Caco-2 (cell line): ENCODE results near the gene TTC7B. TPM values are rescaled to one million over a fixed set of nuclear protein-coding genes. Genes with fewer than 3 reads are reported as not detected.

Experiments used
- BruUV-seq: library from RNA; stranded (reverse); fragments of 400-500 nt; replicated peaks from 2 replicates; lab custom pipeline; 2021; lab: Mats Ljungman, UMichigan
- CTCF ChIA-PET: fragments of 300-600 bp; sonication (Branson Sonifier 250); formaldehyde crosslinking; loops from one replicate; lab custom pipeline; 2022; ENCODE audit warnings: antibody characterized with exemption; lab: Charles Lee
- POLR2A ChIA-PET: fragments of 300-600 bp; sonication (Branson Sonifier 250); formaldehyde crosslinking; loops from one replicate; lab custom pipeline; 2022; ENCODE audit warnings: antibody characterized with exemption; lab: Charles Lee
- DNase-seq, 2 experiments: peaks; one replicate each; pipeline versions ENCODE4 v3.0.0 to v3.0.0-alpha.2; 2020 to 2022
- H3K27me3 ChIP-seq: replicated peaks from 2 replicates; pipeline ENCODE4 v1.6.0; 2011; ENCODE audit warnings: low read length; ENCODE audit not compliant: control insufficient read depth, insufficient read depth
- H3K36me3 ChIP-seq: 2 replicates; pipeline ENCODE4 v1.5.1; 2011; ENCODE audit warnings: low read length; ENCODE audit not compliant: control insufficient read depth, insufficient read depth
- H3K4me1 ChIP-seq: fragments of 250-450 bp; sonication (Bioruptor Pico); 2 replicates; pipeline ENCODE4 v1.5.1; 2020; ENCODE audit warnings: mild to moderate bottlenecking
- H3K4me3 ChIP-seq: 2 replicates; pipeline ENCODE4 v1.5.1; 2011; ENCODE audit warnings: low read depth, mild to moderate bottlenecking, control low read depth, low read length
- H3K9me3 ChIP-seq: fragments of 250-450 bp; sonication (Bioruptor Pico); 2 replicates; pipeline ENCODE4 v1.5.1; 2020; ENCODE audit warnings: mild to moderate bottlenecking, moderate library complexity
- H3K27ac Mint-ChIP-seq: one replicate; pipeline ENCODE4 v1.8.0; 2022; ENCODE audit warnings: mixed read lengths; ENCODE audit not compliant: unreplicated experiment
- H3K27me3 Mint-ChIP-seq: one replicate; pipeline ENCODE4 v1.8.0; 2022; ENCODE audit warnings: mixed read lengths; ENCODE audit not compliant: insufficient read depth, unreplicated experiment
- H3K36me3 Mint-ChIP-seq: one replicate; pipeline ENCODE4 v1.8.0; 2022; ENCODE audit warnings: mild to moderate bottlenecking, mixed read lengths; ENCODE audit not compliant: insufficient read depth, unreplicated experiment
- H3K4me1 Mint-ChIP-seq: one replicate; pipeline ENCODE4 v1.8.0; 2022; ENCODE audit warnings: low read depth, mixed read lengths; ENCODE audit not compliant: unreplicated experiment
- H3K4me3 Mint-ChIP-seq: one replicate; pipeline ENCODE4 v1.8.0; 2022; ENCODE audit warnings: mild to moderate bottlenecking, moderate library complexity, mixed read lengths; ENCODE audit not compliant: unreplicated experiment
- H3K9me3 Mint-ChIP-seq: one replicate; pipeline ENCODE4 v1.8.0; 2022; ENCODE audit warnings: mixed read lengths; ENCODE audit not compliant: unreplicated experiment
- CTCF ChIP-seq, 2 experiments: fragments of 200-600 bp in 1 of 2; IDR thresholded peaks; 1 replicate in 1 of 2; 2 replicates in 1 of 2; pipeline versions ENCODE4 v1.5.1 to v1.8.0; 2011 to 2022; ENCODE audit warnings: antibody characterized with exemption in 1 of 2, control low read depth in 1 of 2, inconsistent platforms in 1 of 2, low read depth in 1 of 2, low read length in 1 of 2, mild to moderate bottlenecking in 1 of 2, moderate library complexity in 1 of 2; ENCODE audit not compliant: insufficient read depth in 1 of 2, severe bottlenecking in 1 of 2, unreplicated experiment in 1 of 2
- intact Hi-C: fragments of 100-400 bp; cut with micrococcal nuclease; formaldehyde crosslinking; loops from one replicate; pipeline ENCODE4 v1.10.0; 2022; ENCODE audit not compliant: unreplicated experiment
- total RNA-seq: library from RNA; stranded (reverse); gene quantifications from 2 replicates; pipeline ENCODE4 v1.2.3, GENCODE V29; 2022

Gene TTC7B
- total RNA-seq, 1 experiment from 2014 or later: 28.5 TPM

- no peaks in the 10 kb centered on the region for H3K27me3 Mint-ChIP-seq
- intact Hi-C loops: no loop called here
- CTCF ChIA-PET: no interaction called here
- H3K27me3 ChIP-seq: no peaks in the 10 kb centered on the region
- no peaks in the 10 kb centered on the region for H3K36me3 ChIP-seq
- no peak overlapping the region for H3K27ac Mint-ChIP-seq
- no peak overlapping the region for H3K4me3 ChIP-seq
- H3K9me3 ChIP-seq: no peaks in the 10 kb centered on the region
- POLR2A ChIA-PET: no interaction called here
- no peaks in the 10 kb centered on the region for H3K4me1 ChIP-seq
- H3K4me1 Mint-ChIP-seq: peaks cover 9% of the 10 kb centered on the region
- H3K36me3 Mint-ChIP-seq: no peaks in the 10 kb centered on the region
- H3K4me3 Mint-ChIP-seq: no peak overlapping the region
- TF ChIP-seq CTCF (IDR thresholded peaks at IDR 0.05; ENCODE audit: insufficient read depth in 1 of 2, low read depth in 1 of 2, low read length in 1 of 2, severe bottlenecking in 1 of 2, unreplicated experiment in 1 of 2): no peak
- BruUV-seq: no TSS peak
- DNase-seq: no peak
- H3K9me3 Mint-ChIP-seq: no peaks in the 10 kb centered on the region
Measured at GRCh38 chr14:90724866-90725265, 91.4 kb downstream of the TTC7B start.

GRCh38 chr14:90722590-90722989 lies 93.6 kb downstream of the TTC7B start:
- Mint-ChIP-seq H3K36me3 (no peaks in the 10 kb centered on the region), H3K4me3 (no peak overlapping the region), H3K27ac (no peak overlapping the region), H3K9me3 (no peaks in the 10 kb centered on the region), H3K4me1 (peaks cover 17% of the 10 kb centered on the region), H3K27me3 (no peaks in the 10 kb centered on the region)
- H3K36me3 ChIP-seq: no peaks in the 10 kb centered on the region
- H3K4me3 ChIP-seq: no peak overlapping the region
- no peak for DNase-seq
- BruUV-seq: no TSS peak
- TF ChIP-seq CTCF (IDR thresholded peaks at IDR 0.05; ENCODE audit: insufficient read depth in 1 of 2, low read depth in 1 of 2, low read length in 1 of 2, severe bottlenecking in 1 of 2, unreplicated experiment in 1 of 2): no peak
- intact Hi-C loops: no loop called here
- H3K4me1 ChIP-seq: no peaks in the 10 kb centered on the region; the same call in 1 of the 2 replicates
- H3K27me3 ChIP-seq: no peaks in the 10 kb centered on the region
- CTCF ChIA-PET: no interaction called here
- no peaks in the 10 kb centered on the region for H3K9me3 ChIP-seq
- POLR2A ChIA-PET: no interaction called here

- H3K27me3 Mint-ChIP-seq: no peaks in the 10 kb centered on the region
- BruUV-seq: no TSS peak
Measured at GRCh38 chr14:90721619-90722305, 94.5 kb downstream of the TTC7B start.

More at GRCh38 chr14:90721619-90722305, 94.5 kb downstream of the TTC7B start:
- TF ChIP-seq CTCF (IDR thresholded peaks at IDR 0.05; ENCODE audit: insufficient read depth in 1 of 2, low read depth in 1 of 2, low read length in 1 of 2, severe bottlenecking in 1 of 2, unreplicated experiment in 1 of 2): no peak
- H3K4me1 Mint-ChIP-seq: peaks cover 16% of the 10 kb centered on the region
- DNase-seq: no peak
- Histone ChIP-seq H3K4me3 (no peak overlapping the region), H3K4me1 (peaks cover 2% of the 10 kb centered on the region), H3K9me3 (no peaks in the 10 kb centered on the region), H3K27me3 (no peaks in the 10 kb centered on the region), H3K36me3 (no peaks in the 10 kb centered on the region)
- H3K27ac Mint-ChIP-seq: no peak overlapping the region
- POLR2A ChIA-PET: no interaction called here
- intact Hi-C loops: no loop called here
- CTCF ChIA-PET: no interaction called here
- peaks cover 1% of the 10 kb centered on the region for H3K36me3 Mint-ChIP-seq
- no peaks in the 10 kb centered on the region for H3K9me3 Mint-ChIP-seq
- H3K4me3 Mint-ChIP-seq: no peak overlapping the region
